SK-N-SH treated with all-trans-retinoic acid at 6 μM for 48 hours (cell line): Measurements from ENCODE around the gene GNL1.

Experiments
- ARNTL ChIP-seq: fragments of 450-650 bp; formaldehyde crosslinking; IDR thresholded peaks from 2 replicates; pipeline ENCODE4 v1.5.0; 2020; ENCODE audit warnings: low read depth, mild to moderate bottlenecking, moderate library complexity, borderline replicate concordance
- CSDC2 ChIP-seq: fragments of 250-450 bp; sonication (Bioruptor Pico); IDR thresholded peaks from 2 replicates; pipeline ENCODE4 v1.5.0; 2020; ENCODE audit warnings: mild to moderate bottlenecking, moderate library complexity
- PPARA ChIP-seq: fragments of 250-450 bp; sonication (Bioruptor Pico); IDR thresholded peaks from 2 replicates; pipeline ENCODE4 v1.5.0; 2020; ENCODE audit warnings: mild to moderate bottlenecking, borderline replicate concordance
- ZFP30 ChIP-seq: fragments of 450-650 bp; formaldehyde crosslinking; IDR thresholded peaks from 2 replicates; pipeline ENCODE4 v1.5.0; 2022; ENCODE audit warnings: mild to moderate bottlenecking, moderate library complexity
- ZNF8 ChIP-seq: fragments of 450-650 bp; formaldehyde crosslinking; IDR thresholded peaks from 2 replicates; pipeline ENCODE4 v1.5.0; 2020; ENCODE audit warnings: mild to moderate bottlenecking, moderate library complexity
- TF ChIP-seq, protein P1 (sequence below): fragments of 250-450 bp; sonication (Bioruptor Pico); IDR thresholded peaks from 2 replicates; pipeline ENCODE4 v1.5.1; 2020; ENCODE audit warnings: low read depth, mild to moderate bottlenecking, moderate library complexity
- TF ChIP-seq, protein P2 (sequence below): fragments of 250-450 bp; sonication (Bioruptor Pico); IDR thresholded peaks from 2 replicates; pipeline ENCODE4 v1.8.0; 2020; ENCODE audit warnings: mild to moderate bottlenecking, moderate library complexity, borderline replicate concordance

DNA sequence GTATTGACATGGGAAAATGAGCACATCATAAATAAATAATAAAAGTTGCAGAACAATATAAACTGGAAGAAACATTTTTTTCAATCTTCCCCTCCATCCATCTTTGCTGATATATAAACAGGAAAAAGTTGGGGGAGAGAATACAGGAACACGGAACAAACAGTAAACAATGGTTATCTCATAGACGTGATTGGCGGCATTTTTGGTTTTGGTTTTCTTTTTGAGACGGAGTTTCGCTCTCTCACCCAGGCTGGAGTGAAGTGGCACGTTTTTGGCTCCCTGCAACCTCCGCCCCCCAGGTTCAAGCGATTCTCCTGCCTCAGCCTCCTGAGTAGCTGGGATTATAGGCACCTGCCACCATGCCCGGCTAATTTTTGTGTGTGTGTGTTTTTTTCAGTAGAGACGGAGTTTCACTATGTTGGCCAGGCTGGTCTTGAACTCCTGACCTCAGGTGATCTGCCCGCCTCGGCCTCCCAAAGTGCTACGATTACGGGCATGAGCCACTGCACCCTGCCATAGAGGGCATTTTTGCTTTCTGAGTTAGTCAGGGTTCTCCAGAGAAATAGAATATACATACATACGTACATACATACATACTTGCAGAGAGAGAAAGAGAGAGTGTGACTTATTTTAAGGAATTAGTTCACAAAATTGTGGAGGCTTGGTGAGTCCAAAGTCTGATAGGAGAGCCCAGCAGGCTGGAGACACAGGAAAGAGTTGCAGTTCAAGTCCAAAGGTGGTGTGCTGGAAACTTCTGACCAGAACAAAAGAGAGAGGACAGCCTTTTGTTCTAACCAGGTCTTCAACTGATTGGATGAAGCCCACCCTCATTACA lies 22.6 kb downstream of the GNL1 start:
- TF ChIP-seq, protein P1, sequence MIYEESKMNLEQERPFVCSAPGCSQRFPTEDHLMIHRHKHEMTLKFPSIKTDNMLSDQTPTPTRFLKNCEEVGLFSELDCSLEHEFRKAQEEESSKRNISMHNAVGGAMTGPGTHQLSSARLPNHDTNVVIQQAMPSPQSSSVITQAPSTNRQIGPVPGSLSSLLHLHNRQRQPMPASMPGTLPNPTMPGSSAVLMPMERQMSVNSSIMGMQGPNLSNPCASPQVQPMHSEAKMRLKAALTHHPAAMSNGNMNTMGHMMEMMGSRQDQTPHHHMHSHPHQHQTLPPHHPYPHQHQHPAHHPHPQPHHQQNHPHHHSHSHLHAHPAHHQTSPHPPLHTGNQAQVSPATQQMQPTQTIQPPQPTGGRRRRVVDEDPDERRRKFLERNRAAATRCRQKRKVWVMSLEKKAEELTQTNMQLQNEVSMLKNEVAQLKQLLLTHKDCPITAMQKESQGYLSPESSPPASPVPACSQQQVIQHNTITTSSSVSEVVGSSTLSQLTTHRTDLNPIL (CRISPR knock-in tag): no peak
- TF ChIP-seq, protein P2, sequence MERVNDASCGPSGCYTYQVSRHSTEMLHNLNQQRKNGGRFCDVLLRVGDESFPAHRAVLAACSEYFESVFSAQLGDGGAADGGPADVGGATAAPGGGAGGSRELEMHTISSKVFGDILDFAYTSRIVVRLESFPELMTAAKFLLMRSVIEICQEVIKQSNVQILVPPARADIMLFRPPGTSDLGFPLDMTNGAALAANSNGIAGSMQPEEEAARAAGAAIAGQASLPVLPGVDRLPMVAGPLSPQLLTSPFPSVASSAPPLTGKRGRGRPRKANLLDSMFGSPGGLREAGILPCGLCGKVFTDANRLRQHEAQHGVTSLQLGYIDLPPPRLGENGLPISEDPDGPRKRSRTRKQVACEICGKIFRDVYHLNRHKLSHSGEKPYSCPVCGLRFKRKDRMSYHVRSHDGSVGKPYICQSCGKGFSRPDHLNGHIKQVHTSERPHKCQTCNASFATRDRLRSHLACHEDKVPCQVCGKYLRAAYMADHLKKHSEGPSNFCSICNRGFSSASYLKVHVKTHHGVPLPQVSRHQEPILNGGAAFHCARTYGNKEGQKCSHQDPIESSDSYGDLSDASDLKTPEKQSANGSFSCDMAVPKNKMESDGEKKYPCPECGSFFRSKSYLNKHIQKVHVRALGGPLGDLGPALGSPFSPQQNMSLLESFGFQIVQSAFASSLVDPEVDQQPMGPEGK (CRISPR knock-in tag): no peak
- no peak for TF ChIP-seq ZNF8 (CRISPR knock-in tag)
- no peak for TF ChIP-seq ZFP30 (CRISPR knock-in tag)
- no peak for TF ChIP-seq PPARA
- TF ChIP-seq CSDC2: no peak
- no peak for TF ChIP-seq ARNTL
